SJSA1 (cell line): ENCODE data around the gene PRKN. TPM values are rescaled to one million over a fixed set of nuclear protein-coding genes. Genes with fewer than 3 reads are reported as not detected.

ENCODE experiments used
- DNase-seq, 2 experiments: peaks; one replicate each; pipeline ENCODE4 v3.0.0-alpha.2; 2015 to 2020; ENCODE audit warnings: low spot score in 2 of 2, low read depth in 1 of 2
- H3K27ac ChIP-seq: fragments of 250-450 bp; sonication (Bioruptor Pico); 2 replicates; pipeline ENCODE4 v1.5.1; 2020; ENCODE audit warnings: mild to moderate bottlenecking, moderate library complexity
- H3K27me3 ChIP-seq: fragments of 250-450 bp; sonication (Bioruptor Pico); replicated peaks from 2 replicates; pipeline ENCODE4 v1.5.1; 2020; ENCODE audit warnings: mild to moderate bottlenecking, moderate library complexity
- H3K36me3 ChIP-seq: fragments of 250-450 bp; sonication (Bioruptor Pico); 2 replicates; pipeline ENCODE4 v1.5.1; 2020; ENCODE audit warnings: mild to moderate bottlenecking
- H3K4me1 ChIP-seq: fragments of 250-450 bp; sonication (Bioruptor Pico); replicated peaks from 2 replicates; pipeline ENCODE4 v1.6.1; 2021; ENCODE audit warnings: mild to moderate bottlenecking
- H3K4me3 ChIP-seq: fragments of 250-450 bp; sonication (Bioruptor Pico); 2 replicates; pipeline ENCODE4 v1.5.1; 2020; ENCODE audit warnings: mild to moderate bottlenecking
- H3K9me3 ChIP-seq: fragments of 250-450 bp; sonication (Bioruptor Pico); replicated peaks from 2 replicates; pipeline ENCODE4 v1.5.1; 2020; ENCODE audit warnings: mild to moderate bottlenecking
- total RNA-seq: library from RNA; depleted of rRNA; stranded (reverse); fragments of >200 nt; shearing (Covaris generic); gene quantifications from 2 replicates; pipeline ENCODE4 v1.2.3, GENCODE V29; 2014

Gene PRKN
- total RNA-seq, 1 experiment from 2014 or later = not detected

DNA sequence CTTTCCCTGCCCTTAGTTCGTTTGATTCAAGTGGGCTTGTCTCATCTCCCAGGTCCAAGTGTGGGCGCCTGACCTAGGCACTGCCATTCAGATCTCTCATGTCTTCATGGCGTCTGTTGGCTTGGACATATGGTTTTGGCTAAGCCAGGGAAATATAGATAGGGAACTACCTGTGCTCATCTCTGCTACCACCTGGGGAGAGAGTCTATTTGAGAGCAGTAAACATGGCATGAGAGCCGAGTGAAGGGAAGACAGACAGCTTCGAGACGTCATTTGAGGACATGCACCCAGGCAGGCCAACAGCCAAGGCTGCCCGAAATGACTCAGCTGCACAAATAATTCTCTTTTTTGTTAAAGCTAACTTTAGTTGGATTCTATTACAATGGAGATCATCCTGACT lies 1083.0 kb downstream of the PRKN start:
- Histone ChIP-seq H3K4me3 (no peak overlapping the region), H3K27me3 (no peaks in the 10 kb centered on the region), H3K36me3 (no peaks in the 10 kb centered on the region), H3K9me3 (no peaks in the 10 kb centered on the region), H3K4me1 (peaks cover 16% of the 10 kb centered on the region), H3K27ac (no peak overlapping the region)
- DNase-seq = no peak

DNA sequence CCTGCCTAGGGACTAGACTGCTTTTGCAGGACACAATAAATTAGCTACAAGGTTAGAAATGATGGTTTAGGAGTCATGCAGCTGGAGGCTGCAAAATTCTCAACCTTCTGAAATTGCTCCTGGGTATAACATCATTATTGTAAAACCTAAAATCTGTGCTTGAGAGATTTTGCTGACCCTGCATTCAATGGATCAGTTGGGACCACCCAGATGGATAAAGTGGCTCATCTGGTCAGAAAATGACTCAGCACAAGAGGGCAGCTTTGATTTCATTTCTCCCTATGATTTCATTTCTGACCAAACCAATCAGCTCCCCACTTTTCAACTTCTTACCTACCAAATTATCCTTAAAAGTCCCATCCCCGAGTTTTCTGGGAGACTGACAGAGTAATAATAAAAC lies 1086.4 kb downstream of the PRKN start:
- Histone ChIP-seq H3K27ac (peak overlapping the region; percentile 78), H3K36me3 (no peaks in the 10 kb centered on the region), H3K27me3 (no peaks in the 10 kb centered on the region), H3K4me3 (no peak overlapping the region), H3K4me1 (peaks cover 16% of the 10 kb centered on the region), H3K9me3 (no peaks in the 10 kb centered on the region)
- peak in 1 of 2 experiments; percentile 69 for DNase-seq

DNA sequence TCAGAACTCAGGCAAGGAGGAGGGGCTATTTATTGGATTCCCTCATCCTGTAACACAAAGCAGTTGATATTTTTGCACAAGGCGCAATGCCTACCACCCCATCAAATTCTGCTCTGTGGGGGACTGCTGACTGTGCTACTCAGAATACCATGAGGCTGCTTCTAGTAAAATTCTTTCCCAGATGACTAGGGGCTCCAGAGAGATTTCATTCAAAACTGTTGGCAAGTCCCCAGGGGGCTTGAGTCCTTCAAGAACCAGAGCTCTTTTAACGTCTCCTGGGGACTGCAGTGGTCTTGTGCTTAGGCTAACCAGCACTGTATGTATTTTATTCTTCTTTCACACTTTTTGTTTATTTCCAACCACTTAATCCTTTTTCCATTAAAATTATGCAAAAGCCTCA lies 1087.8 kb downstream of the PRKN start:
- no peaks in the 10 kb centered on the region for H3K27me3 ChIP-seq
- DNase-seq = no peak
- no peak overlapping the region for H3K4me3 ChIP-seq
- H3K27ac ChIP-seq = 0 out of 2 replicates have a peak overlapping the region, but pooled peaks have one; percentile 78
- no peaks in the 10 kb centered on the region for H3K36me3 ChIP-seq
- no peaks in the 10 kb centered on the region for H3K9me3 ChIP-seq
- H3K4me1 ChIP-seq = peaks cover 16% of the 10 kb centered on the region

DNA sequence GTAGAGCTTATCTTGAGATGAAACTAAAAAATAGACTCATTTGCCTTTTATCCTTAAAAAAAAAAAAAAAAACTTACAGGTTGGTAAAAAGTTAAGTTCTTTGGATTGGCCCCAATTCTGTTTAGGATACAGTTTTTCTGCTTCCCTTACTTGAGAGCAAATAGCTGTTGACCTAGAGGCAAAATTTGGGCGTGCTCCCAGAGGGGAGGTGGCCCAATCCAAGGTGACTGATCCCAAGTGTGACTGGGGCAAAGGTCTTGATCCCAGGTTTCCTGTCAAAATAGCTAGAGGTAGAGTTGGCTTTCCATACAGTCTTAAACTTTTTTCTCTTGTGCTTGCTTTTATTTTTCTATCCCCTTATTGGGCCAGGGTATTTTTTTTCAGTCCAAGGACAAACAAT lies 1089.9 kb downstream of the PRKN start:
- no peak overlapping the region for H3K4me3 ChIP-seq
- no peak overlapping the region for H3K27ac ChIP-seq
- H3K4me1 ChIP-seq = peaks cover 18% of the 10 kb centered on the region
- no peaks in the 10 kb centered on the region for H3K9me3 ChIP-seq
- H3K27me3 ChIP-seq = no peaks in the 10 kb centered on the region
- no peak for DNase-seq
- H3K36me3 ChIP-seq = no peaks in the 10 kb centered on the region

DNA sequence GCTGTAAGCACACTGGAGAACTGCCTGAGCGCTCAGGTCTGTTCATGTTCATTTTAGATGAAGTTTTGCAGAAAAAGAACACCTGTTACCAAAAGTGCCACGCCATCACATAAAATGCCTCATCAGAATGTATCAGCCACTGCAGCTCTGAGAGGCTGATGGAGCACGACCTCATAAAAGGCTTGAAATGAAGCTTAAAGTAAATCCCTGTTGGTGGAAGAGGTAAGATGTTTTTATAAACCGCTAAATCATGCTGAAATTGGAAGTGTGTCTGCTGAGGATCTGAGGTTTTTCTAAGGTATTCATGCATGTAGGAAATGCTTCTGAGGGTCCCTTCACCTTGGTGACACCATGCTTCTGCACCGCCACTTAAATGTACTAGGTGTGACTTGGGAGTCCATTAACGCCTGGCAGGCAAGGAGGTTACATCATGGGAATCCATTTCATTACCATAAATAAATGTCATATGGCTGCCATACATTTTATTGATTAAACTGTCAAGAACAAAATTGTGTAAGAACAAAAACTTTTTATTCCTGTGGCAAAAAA lies 1090.6 kb downstream of the PRKN start:
- no peaks in the 10 kb centered on the region for H3K27me3 ChIP-seq
- no peaks in the 10 kb centered on the region for H3K9me3 ChIP-seq
- H3K27ac ChIP-seq = no peak overlapping the region
- no peaks in the 10 kb centered on the region for H3K36me3 ChIP-seq
- DNase-seq = no peak
- peaks cover 25% of the 10 kb centered on the region for H3K4me1 ChIP-seq
- H3K4me3 ChIP-seq = no peak overlapping the region

DNA sequence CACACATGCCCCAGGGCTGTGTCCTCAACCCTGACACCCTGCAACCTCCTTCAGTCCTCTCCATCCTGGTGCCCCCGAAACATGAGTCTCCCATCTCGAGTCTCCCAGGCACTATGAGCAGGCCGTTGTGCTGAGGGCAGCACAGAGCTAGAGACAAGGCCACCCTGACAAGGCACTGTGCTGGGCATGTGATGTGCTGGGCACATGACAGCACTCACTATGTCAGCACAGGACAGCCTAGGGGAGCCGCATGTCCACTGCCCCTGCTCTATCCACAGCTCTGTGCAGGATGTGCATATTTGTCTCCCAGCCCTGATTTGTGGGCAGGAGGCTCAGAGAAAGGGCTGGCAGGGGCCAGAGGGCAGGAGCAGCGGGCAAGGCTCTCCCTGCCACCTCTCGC lies 1091.6 kb downstream of the PRKN start:
- Histone ChIP-seq H3K4me3 (no peak overlapping the region), H3K4me1 (peaks cover 26% of the 10 kb centered on the region), H3K27ac (no peak overlapping the region), H3K27me3 (no peaks in the 10 kb centered on the region), H3K9me3 (no peaks in the 10 kb centered on the region), H3K36me3 (no peaks in the 10 kb centered on the region)
- DNase-seq = no peak

DNA sequence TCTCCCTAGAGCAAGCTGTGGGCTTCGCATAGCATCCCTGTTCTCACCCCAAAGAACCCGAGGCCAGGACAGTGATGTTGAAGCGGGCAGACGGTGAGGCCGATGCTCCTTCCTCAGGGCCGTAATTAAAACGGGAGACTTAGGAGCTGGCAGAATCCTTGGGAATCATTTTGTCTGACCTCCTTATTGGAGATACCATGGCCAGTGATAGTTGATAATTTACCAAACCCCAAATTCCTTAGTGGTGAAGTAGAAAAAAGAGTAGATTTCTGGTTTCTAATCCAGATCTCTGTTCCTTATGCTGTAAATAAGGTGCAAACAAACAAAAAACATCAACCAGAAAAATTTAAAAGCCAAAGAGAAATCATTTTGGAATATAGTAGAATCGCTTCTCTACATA lies 1092.7 kb downstream of the PRKN start:
- Histone ChIP-seq H3K4me1 (peaks cover 29% of the 10 kb centered on the region), H3K36me3 (no peaks in the 10 kb centered on the region), H3K27ac (no peak overlapping the region), H3K4me3 (no peak overlapping the region), H3K9me3 (no peaks in the 10 kb centered on the region), H3K27me3 (no peaks in the 10 kb centered on the region)
- DNase-seq = no peak

DNA sequence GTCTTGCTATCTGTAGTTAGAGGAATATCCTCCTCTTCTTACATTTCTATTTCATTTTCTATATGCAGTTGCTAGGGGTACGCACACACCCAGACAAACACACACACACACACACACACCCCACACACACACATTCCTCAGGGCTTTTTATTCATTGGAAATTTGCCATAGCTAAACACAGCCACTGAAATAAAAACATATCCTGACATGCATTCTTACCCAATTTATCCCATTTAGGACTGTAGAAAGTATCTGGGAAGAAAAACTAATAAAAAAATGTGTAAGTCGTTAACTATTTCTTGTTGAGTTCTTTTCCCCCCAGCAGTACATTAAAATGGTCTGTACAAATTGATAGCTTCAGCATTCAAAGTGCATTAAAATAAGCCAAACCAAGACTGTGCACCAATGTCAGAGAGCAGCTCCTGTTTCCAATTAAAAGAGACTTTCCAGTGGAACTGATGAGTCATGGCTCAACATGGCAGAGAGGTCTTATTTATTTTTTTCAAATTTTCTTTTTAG lies 1095.8 kb downstream of the PRKN start:
- Histone ChIP-seq H3K4me3 (no peak overlapping the region), H3K9me3 (no peaks in the 10 kb centered on the region), H3K27me3 (no peaks in the 10 kb centered on the region), H3K4me1 (peaks cover 29% of the 10 kb centered on the region), H3K36me3 (no peaks in the 10 kb centered on the region), H3K27ac (peak overlapping the region; percentile 86)
- peak in 1 of 2 experiments; percentile 84 for DNase-seq

DNA sequence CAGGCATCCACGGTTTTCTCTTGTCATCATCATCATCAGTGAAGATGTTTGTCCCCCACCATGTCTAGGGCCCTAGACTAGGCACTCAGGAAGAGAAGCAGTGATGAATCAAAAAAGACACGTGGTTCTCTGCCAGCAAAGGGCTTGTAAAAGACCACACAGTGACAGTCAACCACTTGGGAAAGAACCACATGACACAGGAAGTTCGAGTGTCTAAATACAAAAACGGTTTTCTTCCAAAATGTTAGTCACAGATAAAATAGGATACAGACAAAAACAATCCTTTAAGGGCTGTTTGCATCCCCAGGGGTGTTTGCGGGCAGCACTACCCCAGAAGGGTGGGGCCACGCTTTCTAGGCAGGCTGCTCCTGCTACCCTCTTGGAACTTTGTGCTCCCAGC lies 1096.9 kb downstream of the PRKN start:
- H3K27me3 ChIP-seq = no peaks in the 10 kb centered on the region
- peak; percentile 73 to 84 for DNase-seq
- H3K36me3 ChIP-seq = no peaks in the 10 kb centered on the region
- peak overlapping the region; percentile 86 for H3K27ac ChIP-seq
- no peaks in the 10 kb centered on the region for H3K9me3 ChIP-seq
- no peak overlapping the region for H3K4me3 ChIP-seq
- peaks cover 29% of the 10 kb centered on the region for H3K4me1 ChIP-seq

DNA sequence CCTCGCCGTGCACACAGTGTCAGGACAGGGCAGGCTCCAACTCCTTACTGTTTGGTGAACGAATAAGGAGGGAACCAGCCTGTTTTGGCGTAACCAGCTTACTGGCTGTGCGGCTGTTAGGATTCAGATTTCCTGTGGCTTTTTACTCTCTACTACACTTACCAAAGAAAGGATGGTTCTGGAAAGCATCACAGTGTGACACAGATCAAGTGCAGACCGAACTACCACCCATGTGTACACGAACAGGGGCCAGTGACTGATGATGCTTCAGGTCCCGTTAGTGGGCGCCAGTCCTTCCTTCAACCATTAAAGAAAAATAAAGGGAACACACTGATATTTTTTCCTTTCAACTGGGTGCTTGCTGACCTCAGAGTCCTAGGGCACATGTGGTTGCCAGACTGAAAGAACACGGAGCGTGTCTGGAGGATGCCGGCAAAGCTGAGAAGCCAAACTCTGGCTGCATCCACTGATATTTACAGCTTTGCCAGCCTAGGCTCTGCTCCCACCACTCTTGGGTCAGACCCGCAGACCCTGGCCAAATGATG lies 1101.4 kb downstream of the PRKN start:
- Histone ChIP-seq H3K4me1 (peaks cover 18% of the 10 kb centered on the region), H3K4me3 (no peak overlapping the region), H3K27me3 (no peaks in the 10 kb centered on the region), H3K36me3 (no peaks in the 10 kb centered on the region), H3K27ac (no peak overlapping the region), H3K9me3 (no peaks in the 10 kb centered on the region; the same call in 1 of the 2 replicates)
- DNase-seq = no peak

DNA sequence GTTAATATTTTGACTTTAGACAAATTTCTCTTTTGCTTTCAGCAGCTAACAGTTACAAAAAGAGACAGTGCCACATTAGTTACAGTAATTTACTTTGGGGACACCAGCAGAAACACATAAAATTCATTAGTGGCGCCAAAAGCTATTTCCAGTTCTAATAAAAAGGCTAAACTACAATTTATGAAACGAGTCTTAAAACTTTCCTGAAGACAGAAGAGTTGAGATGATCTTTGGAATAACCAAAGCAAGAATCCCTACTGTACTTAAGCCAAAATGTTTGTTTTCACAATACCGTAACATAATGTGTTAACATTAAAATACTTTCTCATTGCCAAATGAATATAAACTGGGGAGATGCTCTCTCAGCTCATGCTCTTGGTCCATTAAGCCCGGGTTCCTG lies 1103.5 kb downstream of the PRKN start:
- H3K27ac ChIP-seq = no peak overlapping the region
- H3K27me3 ChIP-seq = no peaks in the 10 kb centered on the region
- no peaks in the 10 kb centered on the region; the same call in 1 of the 2 replicates for H3K9me3 ChIP-seq
- H3K4me1 ChIP-seq = 0 out of 2 replicates have a peak, but pooled peaks cover 6% of the 10 kb centered on the region
- no peak overlapping the region for H3K4me3 ChIP-seq
- DNase-seq = no peak
- no peaks in the 10 kb centered on the region for H3K36me3 ChIP-seq

DNA sequence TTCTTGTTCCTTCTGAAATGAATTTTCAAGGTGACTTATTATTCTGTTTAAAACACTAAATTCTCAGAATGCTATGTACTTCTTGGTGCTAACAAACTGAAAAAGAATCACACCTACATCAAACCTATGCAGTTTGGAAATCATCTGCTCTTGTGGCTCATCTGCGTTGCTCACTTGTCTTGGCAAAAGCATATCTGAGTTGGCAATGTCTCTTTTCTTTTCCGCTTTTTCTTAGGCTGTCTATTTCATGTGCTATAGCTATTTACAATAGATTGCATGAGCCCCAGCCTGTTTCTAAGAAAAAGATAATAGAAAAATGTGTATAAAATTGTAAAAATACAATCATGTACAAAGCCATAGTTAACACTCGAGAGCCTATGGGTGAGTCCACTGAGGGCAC lies 1104.8 kb downstream of the PRKN start:
- DNase-seq = no peak

DNA sequence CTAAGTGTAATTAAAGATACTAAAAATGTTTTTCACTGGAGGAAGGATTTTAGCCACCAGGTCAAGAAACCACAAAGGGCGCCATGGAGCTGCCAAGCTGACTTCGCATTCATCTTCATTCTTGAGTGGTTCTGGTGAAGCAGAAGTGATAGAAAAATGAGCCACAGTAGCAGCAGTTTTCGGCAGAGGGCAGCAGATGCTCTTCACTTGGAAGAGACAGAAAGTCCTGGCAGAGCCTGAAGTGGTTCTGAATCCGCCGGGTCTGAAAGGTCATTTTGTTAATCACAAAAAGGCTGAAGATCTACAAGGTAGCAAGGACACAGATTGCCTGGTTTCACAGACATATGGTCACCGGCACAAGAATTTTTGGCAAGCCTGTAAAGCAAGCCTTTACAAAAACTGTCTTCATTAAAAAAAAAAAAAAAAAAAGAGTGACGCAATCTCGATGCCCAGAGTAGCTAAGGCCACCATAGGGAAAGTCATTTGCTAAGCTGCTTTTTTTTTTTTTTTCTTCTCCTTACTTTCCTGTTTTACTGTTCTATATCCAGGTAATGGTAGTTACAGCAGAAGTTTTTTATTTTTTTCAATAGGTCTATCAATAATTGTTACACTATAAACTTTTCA lies 1108.6 kb downstream of the PRKN start:
- H3K4me3 ChIP-seq = no peak overlapping the region
- H3K36me3 ChIP-seq = no peaks in the 10 kb centered on the region
- no peaks in the 10 kb centered on the region for H3K9me3 ChIP-seq
- H3K27ac ChIP-seq = no peak overlapping the region
- peak; percentile 62 to 79 for DNase-seq
- H3K27me3 ChIP-seq = no peaks in the 10 kb centered on the region
- 0 out of 2 replicates have a peak, but pooled peaks cover under 1% of the 10 kb centered on the region for H3K4me1 ChIP-seq

More for the DNA sequence above, 1104.8 kb downstream of the PRKN start:
- H3K27ac ChIP-seq = no peak overlapping the region
- no peaks in the 10 kb centered on the region; the same call in 1 of the 2 replicates for H3K9me3 ChIP-seq
- 0 out of 2 replicates have a peak, but pooled peaks cover 6% of the 10 kb centered on the region for H3K4me1 ChIP-seq
- H3K4me3 ChIP-seq = no peak overlapping the region
- H3K36me3 ChIP-seq = no peaks in the 10 kb centered on the region
- H3K27me3 ChIP-seq = no peaks in the 10 kb centered on the region

DNA sequence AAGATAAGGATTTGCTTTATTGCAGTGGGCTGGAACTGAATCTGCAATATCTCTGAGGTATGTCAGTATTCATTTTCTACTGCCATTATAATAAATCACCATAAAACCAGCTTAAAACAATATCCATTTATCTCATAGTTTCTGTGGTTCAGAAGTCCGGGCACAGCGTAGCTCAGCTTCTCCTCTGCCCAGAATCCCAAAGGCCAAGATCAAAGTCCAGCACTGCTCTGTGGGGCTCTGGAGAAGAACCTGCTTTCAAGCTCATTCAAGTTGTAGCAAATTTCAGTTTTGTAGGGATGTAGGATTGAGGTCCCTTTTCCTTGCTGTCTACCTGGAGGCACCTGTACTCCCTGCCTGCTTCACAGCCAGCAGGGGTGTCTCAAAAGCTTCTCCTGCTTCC lies 1113.9 kb downstream of the PRKN start:
- H3K27ac ChIP-seq = no peak overlapping the region
- no peaks in the 10 kb centered on the region for H3K36me3 ChIP-seq
- H3K4me3 ChIP-seq = no peak overlapping the region
- no peaks in the 10 kb centered on the region for H3K27me3 ChIP-seq
- H3K4me1 ChIP-seq = no peaks in the 10 kb centered on the region
- DNase-seq = no peak
- H3K9me3 ChIP-seq = peaks cover 7% of the 10 kb centered on the region; the same call in 1 of the 2 replicates
